GM19463 (cell line): ENCODE results near the gene INS.
"Not testable (repeated sequence)": the region's sequence is repeated elsewhere in the genome, so short reads cannot be mapped to it uniquely, and the experiment has no call there.

Experiments
- ATAC-seq: cut with Tn5 transposase; IDR thresholded peaks from one replicate; pipeline ENCODE4 v1.9.1; 2021; ENCODE audit warnings: mild to moderate bottlenecking, moderate library complexity; ENCODE audit not compliant: unreplicated experiment

Gene INS

GRCh38 chr11:2199466-2200341 is 38.7 kb upstream of the INS start:
- no peak for ATAC-seq

- no peak for ATAC-seq
Observed at GRCh38 chr11:2198621-2199365, 37.8 kb upstream of the INS start.

- no peak for ATAC-seq
Observed at GRCh38 chr11:2197771-2198520, 36.9 kb upstream of the INS start.

- no peak for ATAC-seq
Observed at GRCh38 chr11:2196970-2197770, 36.2 kb upstream of the INS start.

- no peak for ATAC-seq
Observed at GRCh38 chr11:2195756-2196088, 34.7 kb upstream of the INS start.

GRCh38 chr11:2194877-2195755 is 34.1 kb upstream of the INS start:
- ATAC-seq = no peak

- not testable (repeated sequence) for ATAC-seq
Observed at GRCh38 chr11:2193888-2194595, 33.0 kb upstream of the INS start.

- ATAC-seq = no peak
Observed at GRCh38 chr11:2193099-2193887, 32.3 kb upstream of the INS start.

GRCh38 chr11:2192435-2192834 is 31.4 kb upstream of the INS start:
- ATAC-seq = no peak

GRCh38 chr11:2191883-2192282 is 30.9 kb upstream of the INS start:
- no peak for ATAC-seq

GRCh38 chr11:2190657-2191471 is 29.9 kb upstream of the INS start:
- ATAC-seq = no peak

- ATAC-seq = no peak
Observed at GRCh38 chr11:2189938-2190656, 29.1 kb upstream of the INS start.

- ATAC-seq = no peak
Observed at GRCh38 chr11:2188745-2189144, 27.7 kb upstream of the INS start.

GRCh38 chr11:2187280-2187707 is 26.3 kb upstream of the INS start:
- no peak for ATAC-seq

- no peak for ATAC-seq
Observed at GRCh38 chr11:2186669-2187279, 25.8 kb upstream of the INS start.

GRCh38 chr11:2185324-2186085 is 24.5 kb upstream of the INS start:
- no peak for ATAC-seq
